GM12878 (cell line): ENCODE data around the gene DTNBP1. TPM values are rescaled to one million over a fixed set of nuclear protein-coding genes. Genes with fewer than 3 reads are reported as not detected.

Experiments used
- ATAC-seq: fragments of 200-7000 bp; cut with Tn5 transposase; 3 replicates; pipeline ENCODE4 v1.9.1; 2020; ENCODE audit warnings: mild to moderate bottlenecking, moderate library complexity
- BruUV-seq: library from RNA; stranded (reverse); fragments of 400-500 nt; replicated peaks from 2 replicates; lab custom pipeline; 2021; lab: Mats Ljungman, UMichigan
- CTCF ChIA-PET: fragments of 300-600 bp; sonication (Branson Sonifier 250); formaldehyde crosslinking; extraction: SDS; loops from one replicate; lab custom pipeline; 2021; ENCODE audit warnings: inconsistent platforms; lab: Yijun Ruan, JAX
- POLR2A ChIA-PET: fragments of 350-600 bp; formaldehyde crosslinking; extraction: SDS; loops from one replicate; lab custom pipeline; 2021; ENCODE audit warnings: inconsistent platforms; lab: Charles Lee
- RAD21 ChIA-PET: fragments of 300-600 bp; sonication (Branson Sonifier 250); formaldehyde crosslinking; loops from one replicate; lab custom pipeline; 2023; ENCODE audit warnings: antibody characterized with exemption; ENCODE audit not compliant: unreplicated experiment; lab: Charles Lee
- SMC1A ChIA-PET: fragments of 300-600 bp; sonication (Branson Sonifier 250); formaldehyde crosslinking; loops from one replicate; lab custom pipeline; 2023; ENCODE audit not compliant: unreplicated experiment, uncharacterized antibody; lab: Charles Lee
- DNase-seq: peaks from one replicate; pipeline ENCODE4 v3.0.0-alpha.2; 2011; ENCODE audit warnings: low read depth, low spot score
- FAIRE-seq: peaks from 3 replicates; lab custom pipeline; 2011; peaks lifted over from hg19 to GRCh38; lab: Jason Lieb, UNC
- H2AFZ ChIP-seq: 2 replicates; pipeline ENCODE4 v1.6.0; 2011; ENCODE audit warnings: low read depth, low read length, control low read depth; ENCODE audit not compliant: control insufficient read depth
- H3K27ac ChIP-seq: 2 replicates; pipeline ENCODE4 v1.5.1; 2011; ENCODE audit warnings: control low read depth; ENCODE audit not compliant: control insufficient read depth, insufficient read depth
- H3K27me3 ChIP-seq, 2 experiments: replicated peaks in 1 of 2; 2 replicates each; pipeline versions ENCODE4 v1.6.0 to v1.6.1; 2011; ENCODE audit warnings: low read length in 1 of 2; ENCODE audit not compliant: control insufficient read depth in 2 of 2, insufficient read depth in 2 of 2
- H3K36me3 ChIP-seq, 2 experiments: 2 replicates each; pipeline ENCODE4 v1.5.1; 2011; ENCODE audit warnings: low read length in 1 of 2; ENCODE audit not compliant: control insufficient read depth in 2 of 2, insufficient read depth in 2 of 2
- H3K4me1 ChIP-seq: 2 replicates; pipeline ENCODE4 v1.6.1; 2011; ENCODE audit warnings: mild to moderate bottlenecking, low read length, moderate library complexity, mixed read lengths; ENCODE audit not compliant: control insufficient read depth, insufficient read depth
- H3K4me2 ChIP-seq: 2 replicates; pipeline ENCODE4 v1.6.0; 2011; ENCODE audit warnings: control low read depth; ENCODE audit not compliant: control insufficient read depth, insufficient read depth
- H3K4me3 ChIP-seq: fragments of 200-600 bp; sonication (generic); 2 replicates; pipeline ENCODE4 v1.5.1; 2016
- H3K79me2 ChIP-seq: 2 replicates; pipeline ENCODE4 v1.6.0; 2011; ENCODE audit warnings: low read length; ENCODE audit not compliant: control insufficient read depth, insufficient read depth
- H3K9ac ChIP-seq: 2 replicates; pipeline ENCODE4 v1.8.0; 2011; ENCODE audit warnings: low read length, control low read depth, mixed read lengths; ENCODE audit not compliant: control insufficient read depth, insufficient read depth
- H3K9me3 ChIP-seq: replicated peaks from 3 replicates; pipeline ENCODE4 v1.5.1; 2011; ENCODE audit warnings: mild to moderate bottlenecking, low read length; ENCODE audit not compliant: control insufficient read depth, insufficient read depth
- H4K20me1 ChIP-seq: 2 replicates; pipeline ENCODE4 v1.6.0; 2011; ENCODE audit not compliant: control insufficient read depth, insufficient read depth
- ASH2L ChIP-seq: fragments of 300-600, 200-600 bp; sonication (generic); IDR thresholded peaks from 2 replicates; pipeline ENCODE4 v1.6.1; 2017; ENCODE audit warnings: low read depth, mild to moderate bottlenecking, borderline replicate concordance
- ATF7 ChIP-seq: fragments of 450-650 bp; IDR thresholded peaks from 2 replicates; pipeline ENCODE4 v1.6.1; 2016; ENCODE audit warnings: low read depth, mild to moderate bottlenecking
- CBFB ChIP-seq: IDR thresholded peaks from 2 replicates; pipeline ENCODE4 v1.6.1; 2016; ENCODE audit warnings: antibody characterized with exemption, low read depth
- ESRRA ChIP-seq: IDR thresholded peaks from 2 replicates; pipeline ENCODE4 v1.6.1; 2012; ENCODE audit warnings: mild to moderate bottlenecking, low read length, improper control_type of control experiment
- GABPA ChIP-seq: IDR thresholded peaks from 2 replicates; pipeline ENCODE4 v1.6.1; 2014; ENCODE audit warnings: antibody characterized with exemption, low read depth, mild to moderate bottlenecking, inconsistent platforms
- HDAC6 ChIP-seq: fragments of 200-600 bp; sonication (generic); IDR thresholded peaks from one replicate; pipeline ENCODE4 v1.8.0; 2017; ENCODE audit warnings: antibody characterized with exemption; ENCODE audit not compliant: unreplicated experiment
- HDGF ChIP-seq: fragments of 450-650 bp; IDR thresholded peaks from 2 replicates; pipeline ENCODE4 v1.6.1; 2016; ENCODE audit warnings: antibody characterized with exemption
- JUND ChIP-seq: IDR thresholded peaks from 2 replicates; pipeline ENCODE4 v1.6.1; 2012; ENCODE audit warnings: low read depth, mild to moderate bottlenecking, low read length, improper control_type of control experiment, moderate library complexity
- PAX5 ChIP-seq: IDR thresholded peaks from 2 replicates; pipeline ENCODE4 v1.6.1; 2011; ENCODE audit warnings: low read depth, low read length, borderline replicate concordance
- PAX8 ChIP-seq: fragments of 450-650 bp; IDR thresholded peaks from 2 replicates; pipeline ENCODE4 v1.6.1; 2017; ENCODE audit warnings: mild to moderate bottlenecking, moderate library complexity
- POLR2A ChIP-seq: IDR thresholded peaks from 2 replicates; pipeline ENCODE4 v1.6.1; 2011; ENCODE audit warnings: low read depth, mild to moderate bottlenecking, low read length
- POU2F2 ChIP-seq: IDR thresholded peaks from 3 replicates; pipeline ENCODE4 v1.6.1; 2011; ENCODE audit warnings: low read depth, mild to moderate bottlenecking, low read length, borderline replicate concordance
- WRNIP1 ChIP-seq: IDR thresholded peaks from 2 replicates; pipeline ENCODE4 v1.6.1; 2011; ENCODE audit warnings: low read depth, low read length, improper control_type of control experiment, borderline replicate concordance
- ZNF24 ChIP-seq: fragments of 450-650 bp; IDR thresholded peaks from 2 replicates; pipeline ENCODE4 v1.6.1; 2017; ENCODE audit warnings: antibody characterized with exemption, mild to moderate bottlenecking
- WGBS: methylation state at CpG from one replicate; pipeline ENCODE4 v1.1.6; 2016; ENCODE audit warnings: low lambda C conversion rate; ENCODE audit not compliant: insufficient replicate concordance, insufficient coverage; ENCODE audit errors: missing lambda C conversion rate; 5-methylcytosine and 5-hydroxymethylcytosine counted together
- in situ Hi-C: fragments of 300-500 bp; cut with MboI; formaldehyde crosslinking; loops from 9 replicates; pipeline ENCODE4 v1.14.3; 2018; ENCODE audit warnings: mixed read lengths
- intact Hi-C: fragments of 100-400 bp; cut with micrococcal nuclease; formaldehyde crosslinking; loops from one replicate; pipeline ENCODE4 v1.14.2; 2022; ENCODE audit not compliant: unreplicated experiment
- polyA plus RNA-seq, 11 experiments: library from polyadenylated mRNA; depleted of rRNA in 4 of 11; unstranded in 6 of 11; stranded (reverse) in 5 of 11; fragments of >200 nt; fragmentation: Nextera tagmentation in 4 of 11; fragmentation: Illumina TruSeq in 1 of 11; extraction: Ambion mirVana in 4 of 11; extraction: Trizol in 1 of 11; gene quantifications; 1 replicate in 1 of 11; 2 replicates in 10 of 11; pipeline versions ENCODE4 v1.2.1 to v1.2.3, GENCODE V29; 2011 to 2016; ENCODE audit warnings: inconsistent platforms in 2 of 11, missing spikeins in 2 of 11, low read depth in 1 of 11
- total RNA-seq, 4 experiments: library from RNA; depleted of rRNA in 3 of 4; stranded (reverse); fragments of >200 nt in 3 of 4; fragmentation: Illumina TruSeq in 1 of 4; extraction: Trizol in 1 of 4; gene quantifications; 2 replicates each; pipeline versions ENCODE4 v1.2.1 to v1.2.3, GENCODE V29; 2013 to 2021
- TF ChIP-seq, protein P1 (sequence below): fragments of 450-650 bp; IDR thresholded peaks from 2 replicates; pipeline ENCODE4 v1.6.1; 2016; ENCODE audit warnings: mild to moderate bottlenecking, moderate library complexity, borderline replicate concordance
- TF ChIP-seq, protein P2 (sequence below): IDR thresholded peaks from 2 replicates; pipeline ENCODE4 v1.6.1; 2011; ENCODE audit warnings: borderline replicate concordance, low read depth, mild to moderate bottlenecking, moderate library complexity, low read length; ENCODE audit not compliant: insufficient read depth, poor library complexity, severe bottlenecking
- TF ChIP-seq, protein P3 (sequence below): fragments of 450-650 bp; IDR thresholded peaks from 2 replicates; pipeline ENCODE4 v1.6.1; 2016; ENCODE audit warnings: mild to moderate bottlenecking

Gene DTNBP1
- total and polyA plus RNA-seq, 10 of the 15 experiments (the other 5 are each of a cell fraction or from before 2014, with no cell fraction given) = 7.1 to 40.3 (median 20.1) TPM

DNA sequence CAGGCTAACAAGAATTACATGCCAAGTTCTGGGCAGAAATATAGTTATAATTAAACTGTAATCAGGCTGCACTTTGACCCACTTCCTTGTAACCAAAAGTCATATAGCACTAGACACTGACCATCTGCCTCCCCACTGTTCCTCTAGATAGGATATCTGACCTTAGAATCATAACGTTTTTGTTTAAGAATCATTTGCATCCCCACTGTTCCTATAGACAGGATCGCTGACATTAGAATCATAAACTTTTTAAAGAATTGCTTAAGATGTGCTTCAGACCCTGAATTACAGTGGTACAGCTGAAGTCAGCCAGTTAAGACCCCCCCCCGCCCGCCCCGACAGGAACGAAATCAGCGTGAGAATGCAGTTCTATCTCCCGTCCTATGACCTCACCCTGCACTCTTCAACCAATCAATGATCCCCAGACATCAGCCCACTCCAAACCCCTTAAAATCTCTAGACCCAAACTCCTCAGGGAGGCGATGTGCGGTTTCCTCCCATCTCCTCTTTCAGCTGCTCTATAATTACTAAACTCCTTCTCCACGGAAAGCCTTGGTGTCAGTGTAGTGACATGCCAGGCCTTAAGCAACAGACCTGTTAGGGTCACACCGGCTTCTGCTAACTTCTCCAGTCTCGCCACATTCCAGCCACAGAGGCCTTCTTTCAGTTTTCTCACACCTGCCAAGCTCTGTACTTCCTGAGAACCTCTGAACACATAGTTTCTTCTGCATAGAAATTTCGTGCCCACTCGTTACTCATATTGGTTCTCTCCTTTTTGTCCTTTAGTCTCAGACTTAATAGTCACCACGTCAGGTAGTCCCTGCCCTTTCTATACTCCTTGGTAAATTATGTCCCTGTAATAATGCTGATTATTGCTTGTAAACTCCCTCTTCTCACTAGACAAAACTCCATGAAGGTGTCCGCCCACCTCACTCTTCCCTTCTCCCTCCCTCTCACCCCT lies 93.5 kb downstream of the DTNBP1 start:
- RAD21 ChIA-PET = no interaction called here
- H3K36me3 ChIP-seq = no peaks in the 10 kb centered on the region; a peak in 1 of 4 replicates
- no peaks in the 10 kb centered on the region for H3K4me1 ChIP-seq
- intact Hi-C loops (no loop called here), in situ Hi-C loops (no loop called here)
- no peak overlapping the region for H3K4me2 ChIP-seq
- POLR2A ChIA-PET = interaction anchor here (1.3 kb wide), 1 partner anchor 13 kb away, joined by 3 read pairs; no protein-coding TSS in a partner anchor
- TF ChIP-seq ESRRA = no peak
- no peak for TF ChIP-seq ASH2L
- no peak for TF ChIP-seq CBFB
- TF ChIP-seq, protein P1, sequence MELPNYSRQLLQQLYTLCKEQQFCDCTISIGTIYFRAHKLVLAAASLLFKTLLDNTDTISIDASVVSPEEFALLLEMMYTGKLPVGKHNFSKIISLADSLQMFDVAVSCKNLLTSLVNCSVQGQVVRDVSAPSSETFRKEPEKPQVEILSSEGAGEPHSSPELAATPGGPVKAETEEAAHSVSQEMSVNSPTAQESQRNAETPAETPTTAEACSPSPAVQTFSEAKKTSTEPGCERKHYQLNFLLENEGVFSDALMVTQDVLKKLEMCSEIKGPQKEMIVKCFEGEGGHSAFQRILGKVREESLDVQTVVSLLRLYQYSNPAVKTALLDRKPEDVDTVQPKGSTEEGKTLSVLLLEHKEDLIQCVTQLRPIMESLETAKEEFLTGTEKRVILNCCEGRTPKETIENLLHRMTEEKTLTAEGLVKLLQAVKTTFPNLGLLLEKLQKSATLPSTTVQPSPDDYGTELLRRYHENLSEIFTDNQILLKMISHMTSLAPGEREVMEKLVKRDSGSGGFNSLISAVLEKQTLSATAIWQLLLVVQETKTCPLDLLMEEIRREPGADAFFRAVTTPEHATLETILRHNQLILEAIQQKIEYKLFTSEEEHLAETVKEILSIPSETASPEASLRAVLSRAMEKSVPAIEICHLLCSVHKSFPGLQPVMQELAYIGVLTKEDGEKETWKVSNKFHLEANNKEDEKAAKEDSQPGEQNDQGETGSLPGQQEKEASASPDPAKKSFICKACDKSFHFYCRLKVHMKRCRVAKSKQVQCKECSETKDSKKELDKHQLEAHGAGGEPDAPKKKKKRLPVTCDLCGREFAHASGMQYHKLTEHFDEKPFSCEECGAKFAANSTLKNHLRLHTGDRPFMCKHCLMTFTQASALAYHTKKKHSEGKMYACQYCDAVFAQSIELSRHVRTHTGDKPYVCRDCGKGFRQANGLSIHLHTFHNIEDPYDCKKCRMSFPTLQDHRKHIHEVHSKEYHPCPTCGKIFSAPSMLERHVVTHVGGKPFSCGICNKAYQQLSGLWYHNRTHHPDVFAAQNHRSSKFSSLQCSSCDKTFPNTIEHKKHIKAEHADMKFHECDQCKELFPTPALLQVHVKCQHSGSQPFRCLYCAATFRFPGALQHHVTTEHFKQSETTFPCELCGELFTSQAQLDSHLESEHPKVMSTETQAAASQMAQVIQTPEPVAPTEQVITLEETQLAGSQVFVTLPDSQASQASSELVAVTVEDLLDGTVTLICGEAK = no peak
- TF ChIP-seq PAX5 = no peak
- no peak for TF ChIP-seq POLR2A
- no peak for TF ChIP-seq ZNF24
- TF ChIP-seq, protein P2, sequence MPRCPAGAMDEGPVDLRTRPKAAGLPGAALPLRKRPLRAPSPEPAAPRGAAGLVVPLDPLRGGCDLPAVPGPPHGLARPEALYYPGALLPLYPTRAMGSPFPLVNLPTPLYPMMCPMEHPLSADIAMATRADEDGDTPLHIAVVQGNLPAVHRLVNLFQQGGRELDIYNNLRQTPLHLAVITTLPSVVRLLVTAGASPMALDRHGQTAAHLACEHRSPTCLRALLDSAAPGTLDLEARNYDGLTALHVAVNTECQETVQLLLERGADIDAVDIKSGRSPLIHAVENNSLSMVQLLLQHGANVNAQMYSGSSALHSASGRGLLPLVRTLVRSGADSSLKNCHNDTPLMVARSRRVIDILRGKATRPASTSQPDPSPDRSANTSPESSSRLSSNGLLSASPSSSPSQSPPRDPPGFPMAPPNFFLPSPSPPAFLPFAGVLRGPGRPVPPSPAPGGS = no peak
- TF ChIP-seq HDGF = no peak
- TF ChIP-seq GABPA = no peak
- no peak for TF ChIP-seq HDAC6
- TF ChIP-seq JUND = no peak
- TF ChIP-seq, protein P3, sequence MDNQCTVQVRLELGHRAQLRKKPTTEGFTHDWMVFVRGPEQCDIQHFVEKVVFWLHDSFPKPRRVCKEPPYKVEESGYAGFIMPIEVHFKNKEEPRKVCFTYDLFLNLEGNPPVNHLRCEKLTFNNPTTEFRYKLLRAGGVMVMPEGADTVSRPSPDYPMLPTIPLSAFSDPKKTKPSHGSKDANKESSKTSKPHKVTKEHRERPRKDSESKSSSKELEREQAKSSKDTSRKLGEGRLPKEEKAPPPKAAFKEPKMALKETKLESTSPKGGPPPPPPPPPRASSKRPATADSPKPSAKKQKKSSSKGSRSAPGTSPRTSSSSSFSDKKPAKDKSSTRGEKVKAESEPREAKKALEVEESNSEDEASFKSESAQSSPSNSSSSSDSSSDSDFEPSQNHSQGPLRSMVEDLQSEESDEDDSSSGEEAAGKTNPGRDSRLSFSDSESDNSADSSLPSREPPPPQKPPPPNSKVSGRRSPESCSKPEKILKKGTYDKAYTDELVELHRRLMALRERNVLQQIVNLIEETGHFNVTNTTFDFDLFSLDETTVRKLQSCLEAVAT = no peak
- no peak for TF ChIP-seq ATF7
- no peak for TF ChIP-seq WRNIP1
- no peak for TF ChIP-seq POU2F2
- no peak for TF ChIP-seq PAX8
- 76% methylated on average over 17 of the region's 17 CpGs for WGBS
- SMC1A ChIA-PET = interaction anchor here (0.6 to 3.2 kb wide), 4 partner anchors 11 to 112 kb away, joined by 3 to 9 read pairs (median 3); no protein-coding TSS in a partner anchor
- H3K4me3 ChIP-seq = no peak overlapping the region
- no peaks in the 10 kb centered on the region for H3K27me3 ChIP-seq
- H2AFZ ChIP-seq = no peak overlapping the region
- H3K9ac ChIP-seq = no peak overlapping the region
- no peak overlapping the region for H3K27ac ChIP-seq
- H3K79me2 ChIP-seq = no peaks in the 10 kb centered on the region
- ATAC-seq = no peak
- TSS peak; percentile 22 for BruUV-seq
- no peak for DNase-seq
- H4K20me1 ChIP-seq = no peaks in the 10 kb centered on the region
- H3K9me3 ChIP-seq = no peaks in the 10 kb centered on the region; the same call in 2 of the 3 replicates
- CTCF ChIA-PET = interaction anchor here (1.4 kb wide), 1 partner anchor 636 kb away, joined by 4 read pairs; no protein-coding TSS in a partner anchor
- no peak for FAIRE-seq
